HG02970 (cell line): ENCODE data around the gene FLACC1.
"Not testable (repeated sequence)": the region's sequence is repeated elsewhere in the genome, so short reads cannot be mapped to it uniquely, and the experiment has no call there.

ENCODE experiments used
- ATAC-seq: cut with Tn5 transposase; IDR thresholded peaks from one replicate; pipeline ENCODE4 v1.9.1; 2021; ENCODE audit warnings: mild to moderate bottlenecking, moderate library complexity, moderate number of reproducible peaks; ENCODE audit not compliant: unreplicated experiment, low FRiP score

The FLACC1 gene

GRCh38 chr2:201257956-201258665 is 99.0 kb downstream of the FLACC1 start:
- ATAC-seq, result peak; percentile 60

DNA sequence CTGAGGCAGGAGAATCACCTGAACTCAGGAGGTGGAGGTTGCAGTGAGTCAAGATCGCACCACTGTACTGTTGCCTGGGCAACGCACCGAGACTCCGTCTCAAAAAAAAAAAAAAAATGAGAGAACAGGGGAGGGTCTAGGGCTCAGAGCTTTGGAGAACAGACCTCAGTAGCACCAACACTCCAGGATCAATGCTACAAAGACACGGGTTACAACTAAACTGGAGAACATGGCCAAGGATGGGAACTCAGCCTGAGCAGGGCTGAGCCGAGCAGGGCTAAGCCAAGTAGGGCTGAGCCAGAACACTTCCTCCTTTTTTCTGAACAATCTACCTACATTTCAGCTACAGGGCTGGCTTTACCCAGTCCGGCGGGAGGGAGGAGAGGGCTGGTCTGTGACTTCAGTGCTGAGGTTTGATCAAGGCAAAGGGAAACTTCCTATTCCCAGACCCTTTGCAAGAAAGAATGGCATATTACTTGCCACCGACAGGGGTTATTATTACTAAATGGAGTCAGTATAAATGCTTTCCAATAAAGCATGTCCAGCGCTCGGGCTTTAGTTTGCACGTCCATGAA is 99.7 kb downstream of the FLACC1 start:
- peak; percentile 40 for ATAC-seq

GRCh38 chr2:201256082-201256481 is 101.1 kb downstream of the FLACC1 start:
- no peak for ATAC-seq

- no peak for ATAC-seq
Measured at GRCh38 chr2:201255408-201256033, 101.6 kb downstream of the FLACC1 start.

DNA sequence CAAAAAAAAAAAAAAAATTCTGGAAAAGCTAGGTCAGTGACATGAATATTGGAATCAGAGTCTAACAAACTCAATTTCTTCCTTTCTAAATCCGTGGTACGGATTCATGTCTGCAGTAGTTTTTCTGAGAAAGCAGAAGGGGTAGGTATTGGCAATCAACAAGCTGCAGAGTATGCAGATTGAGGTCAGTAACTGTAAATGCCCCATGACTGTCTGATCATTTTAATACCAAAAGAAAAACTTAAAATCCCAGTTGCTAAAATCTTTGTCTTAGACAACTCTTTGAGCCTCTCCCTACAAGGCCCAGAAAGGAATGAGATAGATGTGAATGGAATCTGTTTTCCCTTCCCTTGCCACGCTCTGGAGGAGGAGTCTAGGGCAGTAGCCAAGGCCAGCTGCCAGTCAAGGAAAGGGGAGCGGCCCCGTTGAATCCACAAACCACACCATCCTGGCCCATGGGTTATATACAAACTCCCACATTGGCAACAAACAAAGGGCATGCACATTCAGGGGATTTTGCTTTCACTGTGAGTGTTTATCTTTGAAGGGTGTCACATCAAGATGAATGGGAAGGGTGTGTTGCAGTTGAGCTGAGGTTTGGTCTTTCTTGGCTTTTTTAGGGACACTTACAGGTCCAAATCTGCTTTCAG is 102.9 kb downstream of the FLACC1 start:
- ATAC-seq, result no peak

DNA sequence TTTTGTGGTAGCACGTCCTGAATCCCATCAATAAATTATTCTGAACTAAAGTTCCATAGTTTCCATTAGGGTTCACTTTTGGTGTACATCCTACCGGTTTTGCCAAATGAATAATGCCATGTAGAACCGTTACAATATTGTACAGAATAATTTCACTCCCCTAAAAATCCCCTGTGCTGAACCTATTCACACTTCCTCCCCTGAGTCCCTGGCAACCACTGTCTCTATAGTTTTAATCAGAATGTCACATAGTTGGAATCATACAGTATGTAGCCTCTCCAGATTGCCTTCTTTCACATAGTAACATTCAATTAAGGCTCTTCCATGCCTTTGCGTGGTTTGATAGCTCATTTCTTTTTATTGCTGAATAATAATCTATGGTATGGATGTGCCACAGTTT is 106.4 kb downstream of the FLACC1 start:
- no peak for ATAC-seq

DNA sequence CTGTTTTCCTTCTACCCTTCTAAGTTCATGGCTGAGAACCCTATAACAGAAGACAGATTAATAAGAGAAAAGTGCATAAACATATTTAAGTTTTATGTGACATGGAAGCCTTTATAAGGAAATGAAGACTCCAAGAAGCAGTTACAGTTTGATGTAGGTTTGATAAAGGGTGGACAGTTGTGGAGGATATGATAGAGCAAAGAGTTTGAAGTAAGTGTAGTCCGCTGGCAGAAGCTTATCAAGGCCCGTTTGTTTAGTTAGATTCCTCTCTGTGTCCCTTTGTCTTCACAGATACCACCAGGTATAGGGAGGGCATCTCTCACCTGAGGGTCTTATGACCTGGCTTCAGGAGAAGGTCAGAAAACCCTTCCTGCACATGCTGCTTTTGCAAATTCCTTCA is 107.3 kb downstream of the FLACC1 start:
- ATAC-seq, result no peak

- no peak for ATAC-seq
Measured at GRCh38 chr2:201248288-201248844, 108.8 kb downstream of the FLACC1 start.

DNA sequence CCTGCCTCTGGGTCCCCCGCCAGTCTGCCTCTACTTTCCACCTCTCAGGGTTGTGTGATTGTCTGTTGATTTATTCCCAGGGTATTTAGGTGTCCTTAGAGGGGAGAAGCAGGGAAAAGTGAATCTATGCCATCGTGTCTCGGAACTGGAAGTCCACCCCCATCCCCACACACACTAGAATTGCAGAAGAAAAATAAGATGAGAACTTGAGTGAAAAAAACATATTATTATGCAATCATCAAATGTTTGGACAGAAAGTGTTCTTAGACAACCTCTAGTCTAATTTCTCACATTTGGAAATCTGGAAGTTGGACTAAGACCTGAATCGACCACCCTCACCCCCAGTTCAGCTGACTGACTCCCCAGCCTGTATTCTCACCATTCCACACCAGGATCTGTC is 110.9 kb downstream of the FLACC1 start:
- ATAC-seq, result no peak

- ATAC-seq, result no peak
Measured at GRCh38 chr2:201244829-201245228, 112.3 kb downstream of the FLACC1 start.

- no peak for ATAC-seq
Measured at GRCh38 chr2:201242571-201243277, 114.4 kb downstream of the FLACC1 start.

DNA sequence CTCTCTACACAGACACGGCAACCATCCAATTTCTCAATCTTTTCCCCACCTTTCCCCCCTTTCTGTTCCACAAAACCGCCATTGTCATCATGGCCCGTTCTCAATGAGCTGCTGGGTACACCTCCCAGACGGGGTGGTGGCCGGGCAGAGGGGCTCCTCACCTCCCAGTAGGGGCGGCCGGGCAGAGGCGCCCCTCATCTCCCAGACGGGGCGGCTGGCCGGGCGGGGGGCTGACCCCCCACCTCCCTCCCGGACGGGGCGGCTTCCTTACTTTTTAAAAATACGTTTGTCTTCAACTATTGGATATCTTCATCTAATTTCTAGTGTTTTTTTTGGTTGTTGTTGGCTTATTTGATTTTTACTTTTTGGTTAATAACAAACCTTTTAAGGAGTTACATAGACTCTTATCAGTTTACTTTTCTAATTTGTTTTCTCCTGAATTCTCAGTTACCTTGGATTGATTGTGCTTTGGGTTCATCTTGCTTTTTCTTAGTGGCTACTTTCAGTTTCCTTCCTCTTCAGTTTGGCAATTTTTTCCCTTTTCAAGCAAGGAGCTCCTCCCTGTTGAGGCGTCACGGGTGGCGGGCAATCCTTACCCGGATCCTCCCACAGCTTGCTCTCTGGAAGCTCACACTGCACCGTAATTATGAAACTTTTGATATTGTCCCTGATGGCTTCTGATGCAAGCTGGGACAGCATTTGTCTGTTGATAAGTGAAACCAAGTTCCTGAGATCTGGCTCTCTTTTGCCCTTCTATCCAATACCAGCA is 117.8 kb downstream of the FLACC1 start:
- ATAC-seq, result not testable (repeated sequence)
